ENCODE data around the gene NOTCH4. TPM values are rescaled to one million over a fixed set of nuclear protein-coding genes. Genes with fewer than 3 reads are reported as not detected.

Gene NOTCH4
- total RNA-seq, 1 experiment from 2014 or later: 2.3 TPM

GRCh38 chr6:32203426-32204267 is 20.2 kb downstream of the NOTCH4 start:
- H3K9me3 ChIP-seq (ENCODE audit: control insufficient read depth, low read depth, low read length): no peaks in the 10 kb centered on the region
- H2AK5ac ChIP-seq (ENCODE audit: insufficient read length, low read length): no peak overlapping the region
- H3K9ac ChIP-seq (ENCODE audit: extremely low read depth, insufficient read length, low read length): no peak overlapping the region
- H2BK5ac ChIP-seq (ENCODE audit: insufficient read length, low read length): no peak overlapping the region
- no peaks in the 10 kb centered on the region for H3K79me1 ChIP-seq (ENCODE audit: insufficient read depth, low read depth, low read length, poor library complexity, severe bottlenecking)
- no peak overlapping the region for H2BK20ac ChIP-seq (ENCODE audit: low read depth, low read length, poor library complexity, severe bottlenecking)
- no peaks in the 10 kb centered on the region for H3K36me3 Mint-ChIP-seq (ENCODE audit: insufficient read depth in 1 of 3, low read depth in 3 of 3)
- peaks cover 0 to 3% of the 10 kb centered on the region in 2 experiments; a peak in 2 of 5 replicates for H3K9me3 Mint-ChIP-seq
- peaks cover 0 to 2% of the 10 kb centered on the region in 2 experiments; a peak in 2 of 4 replicates for H3K4me1 Mint-ChIP-seq
- no peak overlapping the region for H3T11ph ChIP-seq (ENCODE audit: low read length)
- H3K4me1 ChIP-seq (ENCODE audit: insufficient read depth, low read length): no peaks in the 10 kb centered on the region
- no peak for TF ChIP-seq CTCF (conservative IDR thresholded peaks at IDR 0.05)
- no peak overlapping the region for H2BK120ac ChIP-seq (ENCODE audit: low read depth, low read length, poor library complexity, severe bottlenecking)
- H3K56ac ChIP-seq (ENCODE audit: insufficient read length, low read depth, low read length): no peak overlapping the region
- peaks cover 7% of the 10 kb centered on the region for H3K27me3 Mint-ChIP-seq (ENCODE audit: low read depth)
- no peak overlapping the region for H3K27ac Mint-ChIP-seq
- no peak overlapping the region for H3K23ac ChIP-seq (ENCODE audit: insufficient read length, low read depth, low read length)
- no peak overlapping the region for H3K4me3 Mint-ChIP-seq
- H3K27ac ChIP-seq (ENCODE audit: insufficient read length, low read depth, low read length): no peak overlapping the region
- no peak overlapping the region for H2BK15ac ChIP-seq (ENCODE audit: low read depth, low read length)
- H2BK12ac ChIP-seq (ENCODE audit: insufficient read length, low read depth, low read length): no peak overlapping the region
- no peak overlapping the region for H4K5ac ChIP-seq (ENCODE audit: insufficient read length, low read depth, low read length)
- H3K23me2 ChIP-seq (ENCODE audit: insufficient read length, low read depth, low read length, poor library complexity, severe bottlenecking): no peaks in the 10 kb centered on the region
- no peaks in the 10 kb centered on the region for H3K27me3 ChIP-seq (ENCODE audit: insufficient read depth, low read length)
- H3K4me2 ChIP-seq (ENCODE audit: insufficient read depth, insufficient read length, low read length): no peak overlapping the region
- no peak overlapping the region for H4K91ac ChIP-seq (ENCODE audit: insufficient read length, low read depth, low read length)
- no peaks in the 10 kb centered on the region for H4K20me1 ChIP-seq (ENCODE audit: control insufficient read depth, insufficient read depth, insufficient read length)
- no peak overlapping the region for H3K4ac ChIP-seq (ENCODE audit: low read depth, low read length)
- no peak overlapping the region for H3K18ac ChIP-seq (ENCODE audit: insufficient read length, low read depth, low read length)
- no peaks in the 10 kb centered on the region for H3K79me2 ChIP-seq (ENCODE audit: insufficient read depth, low read length)
- no peak overlapping the region for H4K8ac ChIP-seq (replicated peaks; ENCODE audit: insufficient read length, low read depth, low read length)
- DNase-seq: no peak
- WGBS (ENCODE audit: extremely low coverage, insufficient read length, low lambda C conversion rate): no CpG with 5 or more reads among the region's 9 CpGs
- no peak overlapping the region for H2AFZ ChIP-seq (ENCODE audit: low read length)
- H3K14ac ChIP-seq (ENCODE audit: insufficient read depth, low read length): no peak overlapping the region

Measured in H9 (cell line).